HL-60 (cell line): ENCODE results near the gene TESMIN.

Experiments used
- CTCF ChIP-seq: IDR thresholded peaks from one replicate; pipeline ENCODE4 v1.5.1; 2011; ENCODE audit warnings: low read length, control low read depth, inconsistent platforms; ENCODE audit not compliant: insufficient read depth
- GABPA ChIP-seq: IDR thresholded peaks from 2 replicates; pipeline ENCODE4 v1.6.1; 2012; ENCODE audit warnings: low read depth
- POLR2AphosphoS5 ChIP-seq: IDR thresholded peaks from 2 replicates; pipeline ENCODE4 v1.6.1; 2012; ENCODE audit warnings: low read depth
- REST ChIP-seq: IDR thresholded peaks from 2 replicates; pipeline ENCODE4 v1.6.1; 2012; ENCODE audit warnings: low read depth; ENCODE audit not compliant: insufficient replicate concordance
- SPI1 ChIP-seq: IDR thresholded peaks from 2 replicates; pipeline ENCODE4 v1.6.1; 2012; ENCODE audit warnings: low read depth, mild to moderate bottlenecking, borderline replicate concordance

GRCh38 chr11:68743539-68743938 lies 7.8 kb downstream of the TESMIN start:
- TF ChIP-seq CTCF = no peak
- no peak for TF ChIP-seq REST
- TF ChIP-seq POLR2AphosphoS5 = no peak
- no peak for TF ChIP-seq GABPA
- TF ChIP-seq SPI1 = no peak
